NCI-H2107 treated with DMSO at 0.1 percent for 48 hours (cell line): ENCODE results near the gene ACBD7.

Experiments
- DNase-seq: peaks from one replicate; lab custom pipeline; 2025; ENCODE audit not compliant: unreplicated experiment; lab: John Stamatoyannopoulos, UW

The ACBD7 gene

DNA sequence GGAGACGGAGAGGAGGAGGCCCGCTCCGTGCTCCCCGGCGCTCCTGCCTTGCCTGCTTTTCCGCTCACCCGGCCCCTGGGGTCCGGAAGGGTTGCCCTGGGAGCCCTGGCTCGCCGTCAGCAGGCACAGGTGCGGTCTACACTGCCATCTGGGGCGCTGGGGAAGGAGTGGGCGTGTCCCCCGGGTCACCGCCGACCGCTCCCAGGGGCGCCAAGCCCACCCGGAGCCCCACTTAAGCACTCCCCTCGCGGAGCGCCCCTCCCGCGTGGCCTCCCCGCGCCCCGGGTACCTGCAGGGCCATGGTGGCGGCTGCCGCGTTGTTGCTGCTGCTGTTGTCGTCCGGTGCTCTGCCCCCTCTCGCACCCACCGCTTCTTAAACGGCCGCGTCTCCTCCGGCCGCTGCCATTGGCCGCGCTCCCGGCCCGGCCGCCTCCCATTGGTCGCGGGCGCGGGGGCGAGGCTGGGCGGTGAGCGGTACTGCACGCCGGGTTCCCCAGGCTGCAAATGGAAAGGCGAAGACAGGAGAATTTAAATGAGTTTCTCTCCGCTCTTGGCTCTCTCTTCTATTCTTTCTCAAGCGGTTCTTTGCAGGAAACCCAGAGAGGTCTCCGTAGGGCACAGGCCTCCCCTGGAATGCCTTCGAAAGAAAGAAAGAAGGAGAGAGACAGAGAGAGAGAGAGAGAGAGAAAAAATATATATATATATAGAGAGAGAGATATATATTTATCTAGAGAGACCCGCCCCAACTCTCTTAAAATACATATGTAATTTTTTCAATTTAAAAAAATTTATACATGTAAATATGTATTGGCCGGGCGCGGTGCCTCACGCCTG lies at the start of gene ACBD7:
ACBD7 (minus strand) TSS at position 349 of the 834 bp plus-strand sequence; CDS start at position 301, 48 bp downstream.
- peak; percentile 28 for DNase-seq

GRCh38 chr10:15137636-15138035 lies 49.1 kb upstream of the ACBD7 start:
- no peak for DNase-seq

GRCh38 chr10:15137036-15137359 lies 48.4 kb upstream of the ACBD7 start:
- DNase-seq = no peak

GRCh38 chr10:15136129-15137035 lies 47.8 kb upstream of the ACBD7 start:
- no peak for DNase-seq

- DNase-seq = no peak
These were observed 42.8 kb upstream of the ACBD7 start for GRCh38 chr10:15131330-15131729.

GRCh38 chr10:15124908-15125307 lies 36.3 kb upstream of the ACBD7 start:
- DNase-seq = no peak

GRCh38 chr10:15124190-15124589 lies 35.6 kb upstream of the ACBD7 start:
- DNase-seq = no peak

GRCh38 chr10:15123749-15124184 lies 35.2 kb upstream of the ACBD7 start:
- no peak for DNase-seq

GRCh38 chr10:15122477-15123030 lies 34.0 kb upstream of the ACBD7 start:
- DNase-seq = no peak

GRCh38 chr10:15121707-15122106 lies 33.1 kb upstream of the ACBD7 start:
- DNase-seq = no peak

DNA sequence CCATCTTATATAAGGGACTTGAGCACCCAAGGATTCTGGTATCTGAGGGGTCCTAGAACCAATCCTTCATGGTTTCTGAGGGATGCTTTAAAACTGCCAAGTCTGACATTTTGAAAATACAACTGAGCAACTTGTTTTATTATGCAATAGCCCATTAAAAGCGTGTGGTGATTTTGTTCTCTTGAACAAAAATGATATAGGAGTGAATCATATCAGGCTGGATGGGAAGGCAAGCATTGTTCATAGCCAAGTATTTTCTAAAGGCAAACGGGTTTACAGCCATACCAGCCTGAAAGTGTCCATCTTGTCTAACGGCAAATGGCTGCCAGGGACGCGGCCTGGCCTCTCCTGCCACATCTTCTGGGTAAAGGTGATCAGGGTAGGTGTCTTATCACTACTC lies 31.9 kb upstream of the ACBD7 start:
- no peak for DNase-seq

DNA sequence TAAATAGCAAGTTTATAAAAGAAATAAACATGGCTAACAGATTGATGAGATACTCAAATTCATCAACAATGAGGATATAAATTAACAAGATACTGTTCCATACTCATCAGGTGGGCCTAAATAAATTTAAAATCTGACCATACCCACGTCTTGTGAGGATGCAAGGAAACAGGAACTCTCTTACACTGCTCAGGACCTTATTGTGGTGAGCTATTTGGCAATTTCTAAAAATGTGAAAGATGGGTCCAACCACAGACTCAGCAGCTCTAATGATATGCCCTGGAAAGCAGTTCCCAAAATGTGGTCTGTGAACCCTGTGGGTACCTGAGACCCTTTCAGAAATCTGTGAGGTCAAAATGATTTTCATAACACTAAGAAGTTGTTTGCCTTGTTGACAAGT lies 30.0 kb upstream of the ACBD7 start:
- DNase-seq = no peak

- DNase-seq = no peak
These were observed 27.6 kb upstream of the ACBD7 start for GRCh38 chr10:15116225-15116624.

- no peak for DNase-seq
These were observed 25.2 kb upstream of the ACBD7 start for GRCh38 chr10:15113766-15114165.

DNA sequence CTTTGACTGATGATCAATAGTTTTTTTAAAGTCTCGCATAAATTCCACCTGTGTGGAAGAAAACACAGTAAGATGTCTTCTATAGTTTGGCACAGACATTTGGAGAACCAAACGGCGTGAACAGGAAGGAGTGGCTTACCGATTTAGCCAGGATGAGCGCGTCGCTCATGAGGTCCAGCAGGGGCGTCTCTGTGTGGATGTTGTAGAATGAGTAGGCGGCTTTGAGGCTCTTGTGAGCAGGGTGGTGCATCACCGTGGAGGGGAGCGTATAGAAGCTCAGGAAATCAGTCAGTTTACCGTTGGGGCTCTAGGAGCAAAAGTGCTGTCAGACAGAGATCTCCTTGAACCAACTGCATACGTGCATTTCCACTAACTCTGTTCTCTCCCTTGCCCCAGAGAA lies 24.1 kb upstream of the ACBD7 start:
- DNase-seq = no peak

- no peak for DNase-seq
These were observed 17.9 kb upstream of the ACBD7 start for GRCh38 chr10:15106352-15107013.

DNA sequence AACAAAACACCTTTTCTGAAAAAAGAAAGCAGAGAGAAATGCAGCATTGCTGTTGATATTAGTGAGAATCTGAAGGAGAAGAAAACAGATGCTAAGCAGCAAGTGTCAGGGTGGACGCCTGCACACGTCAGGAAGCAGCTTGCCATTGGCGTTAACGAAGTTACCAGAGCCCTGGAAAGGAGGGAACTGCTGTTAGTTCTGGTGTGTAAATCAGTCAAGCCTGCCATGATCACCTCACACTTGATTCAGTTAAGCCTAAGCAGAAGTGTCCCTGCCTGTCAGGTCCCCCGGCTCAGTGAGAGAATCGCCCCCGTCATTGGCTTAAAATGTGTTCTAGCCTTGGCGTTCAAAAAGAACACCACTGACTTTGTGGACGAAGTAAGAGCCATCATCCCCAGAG lies 14.9 kb upstream of the ACBD7 start:
- no peak for DNase-seq

DNA sequence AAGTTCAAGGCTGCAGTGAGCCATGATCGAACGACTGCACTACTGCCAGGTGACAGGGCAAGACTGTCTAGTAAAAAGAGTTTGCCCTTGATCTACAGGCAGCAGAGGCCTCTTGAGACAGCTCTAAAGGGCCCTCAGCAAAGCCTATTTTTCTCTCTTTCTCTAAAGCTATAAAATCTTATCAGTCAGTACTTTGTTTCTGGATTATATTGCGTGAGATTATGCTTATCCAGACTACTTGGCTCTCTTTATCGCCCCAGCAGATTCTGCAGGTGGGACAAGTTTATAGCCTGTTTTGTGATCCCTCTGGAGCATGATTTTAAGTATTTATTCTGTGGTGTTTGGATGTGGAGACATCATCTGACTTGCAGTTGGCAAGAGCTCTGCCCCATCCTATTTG lies 11.3 kb upstream of the ACBD7 start:
- no peak for DNase-seq

GRCh38 chr10:15097011-15097812 lies 8.6 kb upstream of the ACBD7 start, which contains the start of gene RPP38:
Gene RPP38 (plus strand): TSS chr10:15097355. CDS start chr10:15103315, 5,960 bp downstream.
- peak; percentile 56 for DNase-seq

GRCh38 chr10:15096661-15097010 lies 8.1 kb upstream of the ACBD7 start:
- no peak for DNase-seq
